CD4-positive, alpha-beta T cell treated with Interleukin-1 beta for 1 hour (primary cell): Measurements from ENCODE around the gene VPS13D.

Experiments
- DNase-seq, 2 donors: peaks; one replicate each; pipeline ENCODE4 v3.0.0-alpha.2; 2020 to 2022

VPS13D gene

GRCh38 chr1:12547586-12548225 lies 317.9 kb downstream of the VPS13D start:
- DNase-seq = no peak

- DNase-seq = no peak
Observed at GRCh38 chr1:12548279-12548972, 318.6 kb downstream of the VPS13D start.

GRCh38 chr1:12548973-12549459 lies 319.2 kb downstream of the VPS13D start:
- no peak for DNase-seq

DNA sequence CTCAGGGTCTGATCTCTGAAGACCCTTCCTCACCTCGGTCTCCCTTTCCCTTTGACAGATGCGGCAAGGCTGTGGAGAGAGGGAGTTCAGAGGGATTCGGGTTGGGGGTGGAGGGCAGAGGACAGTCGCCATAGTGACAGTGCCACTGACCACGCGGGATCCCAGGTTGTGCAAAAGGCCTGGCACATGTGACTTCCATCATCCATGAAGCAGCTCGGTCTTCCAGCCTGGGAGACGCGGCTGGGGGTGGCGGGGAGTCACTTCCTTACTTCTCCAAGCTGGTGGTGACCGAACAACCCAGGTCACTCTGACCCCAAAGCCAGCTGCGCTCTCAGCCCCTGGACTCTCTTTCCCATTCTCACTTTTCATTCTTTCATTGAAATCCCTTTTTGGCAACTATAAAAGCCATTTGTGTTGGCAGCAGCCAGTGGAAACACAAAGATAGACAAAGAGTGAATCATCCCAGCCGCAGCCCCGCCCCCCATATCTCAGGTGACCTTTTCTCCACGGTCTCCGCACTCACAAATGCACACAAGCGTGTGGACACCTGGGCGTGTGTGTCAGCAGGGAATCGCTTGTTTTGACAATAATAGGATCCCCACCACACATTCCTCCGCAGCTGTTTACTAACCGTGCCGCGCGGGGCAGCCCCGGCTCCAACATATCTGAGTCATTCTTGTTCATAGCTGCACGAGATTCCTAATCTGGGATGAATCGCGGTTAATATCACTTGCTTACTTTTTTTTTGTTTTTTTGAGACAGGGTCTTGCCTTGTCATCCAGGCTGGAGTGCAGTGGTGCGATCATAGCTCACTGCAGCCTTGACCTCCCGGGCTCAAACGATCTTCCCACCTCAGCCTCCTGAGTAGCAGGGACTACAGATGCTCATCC lies 319.9 kb downstream of the VPS13D start:
- no peak for DNase-seq

- DNase-seq = no peak
Observed at GRCh38 chr1:12551584-12551983, 321.8 kb downstream of the VPS13D start.

- no peak for DNase-seq
Observed at GRCh38 chr1:12552111-12552888, 322.5 kb downstream of the VPS13D start.

DNA sequence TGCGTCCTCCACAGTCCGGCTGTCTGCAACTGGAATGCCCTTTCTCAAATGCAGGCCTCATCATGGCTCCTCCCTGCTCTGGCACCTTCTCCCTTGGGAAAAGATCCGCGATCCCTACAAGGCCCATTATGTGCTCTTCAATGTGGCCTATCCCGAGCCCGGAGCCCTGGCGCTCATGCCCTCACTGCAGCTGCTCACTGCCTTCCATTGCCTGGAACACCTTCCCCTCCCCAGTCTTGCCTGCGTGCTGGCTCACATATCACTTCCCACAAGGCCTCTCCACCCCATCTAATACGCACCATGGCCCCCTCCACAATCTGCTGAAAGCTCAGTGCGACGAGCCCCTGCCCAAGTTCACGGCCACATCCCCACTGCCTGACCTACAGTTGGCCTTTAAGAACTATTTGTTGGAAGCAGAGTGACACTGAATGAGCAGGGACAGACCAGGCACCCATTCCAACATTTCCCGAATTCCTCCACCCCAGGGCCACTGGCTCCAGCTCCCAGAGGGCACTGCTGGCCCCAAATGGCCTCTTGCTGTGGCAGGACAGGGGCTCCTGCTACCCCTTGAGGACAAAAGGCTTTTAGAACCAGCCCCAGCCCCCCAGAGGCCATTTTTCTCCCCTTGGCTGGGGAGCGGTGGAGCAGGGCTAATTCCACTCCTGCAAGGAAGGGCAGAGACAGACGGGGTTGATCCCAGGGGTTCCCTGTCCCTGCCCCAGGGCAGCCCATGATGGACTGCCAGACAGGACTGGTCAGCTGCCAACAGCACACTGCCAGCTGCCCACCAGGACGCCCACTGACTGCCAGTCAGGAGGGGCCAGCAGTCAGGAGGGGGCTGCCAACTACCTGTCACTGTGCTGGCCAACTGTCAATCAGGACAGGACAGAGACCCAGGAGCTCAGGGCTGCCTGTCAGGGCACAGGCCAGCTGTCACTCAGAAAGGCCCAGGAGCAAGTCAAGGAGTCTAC lies 323.4 kb downstream of the VPS13D start:
- DNase-seq = no peak

DNA sequence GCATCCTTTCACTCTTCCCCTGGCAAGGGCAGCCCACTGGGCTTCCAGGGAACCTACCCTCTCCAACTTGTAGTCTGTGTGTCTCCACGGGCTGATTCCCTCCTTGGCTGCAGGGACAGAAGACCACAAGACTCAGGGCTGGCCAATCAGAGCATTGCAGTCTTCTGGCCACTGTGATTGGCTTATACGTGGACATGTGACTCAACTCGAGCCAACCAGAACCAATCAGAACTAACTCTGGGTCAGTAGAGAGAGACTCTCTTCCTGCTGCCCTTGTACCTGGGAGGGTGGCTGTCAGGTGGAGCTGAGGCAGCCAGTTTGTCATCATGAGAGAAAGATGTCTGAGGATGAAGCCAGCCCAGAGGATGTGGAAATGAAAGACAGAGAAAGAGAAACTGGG lies 324.1 kb downstream of the VPS13D start:
- no peak for DNase-seq

DNA sequence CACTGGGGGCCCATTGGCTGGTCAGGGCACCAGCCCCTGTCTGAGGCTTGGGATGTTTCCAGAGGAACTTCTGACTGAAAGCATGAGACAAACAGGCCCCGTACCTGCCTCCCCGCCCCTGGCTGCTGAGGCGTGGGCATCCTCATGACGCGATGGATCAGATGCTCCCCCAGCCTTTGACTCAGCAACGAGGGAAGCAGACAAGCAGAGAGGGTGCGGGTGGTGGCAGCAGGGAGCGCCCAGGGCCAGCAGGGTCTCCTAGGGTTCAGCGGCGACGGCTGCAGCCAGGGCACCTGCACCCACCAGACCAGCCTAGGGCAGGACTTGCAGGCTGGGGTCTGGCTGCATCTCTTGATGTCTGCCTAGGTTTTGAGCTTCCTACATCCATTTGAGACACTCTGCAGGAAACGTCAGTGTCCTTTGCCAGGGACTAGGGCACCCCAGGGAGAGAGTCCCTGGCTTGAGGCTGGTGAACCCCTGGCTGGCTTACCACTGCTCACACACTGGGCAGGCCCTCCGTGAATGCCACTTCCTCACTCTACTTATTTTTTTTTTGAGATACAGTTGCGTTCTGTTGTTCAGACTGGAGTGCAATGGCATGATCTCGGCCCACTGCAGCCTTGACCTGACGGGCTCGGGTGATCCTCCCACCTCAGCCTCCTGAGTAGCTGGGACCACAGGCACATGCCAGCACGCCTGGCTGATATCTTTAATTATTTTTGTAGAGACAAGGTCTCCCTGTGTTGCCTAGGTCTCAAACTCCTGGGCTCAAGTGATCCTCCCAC lies 324.9 kb downstream of the VPS13D start:
- DNase-seq = no peak

GRCh38 chr1:12555411-12556367 lies 325.9 kb downstream of the VPS13D start:
- DNase-seq = no peak

- no peak for DNase-seq
Observed at GRCh38 chr1:12556368-12556930, 326.6 kb downstream of the VPS13D start.

DNA sequence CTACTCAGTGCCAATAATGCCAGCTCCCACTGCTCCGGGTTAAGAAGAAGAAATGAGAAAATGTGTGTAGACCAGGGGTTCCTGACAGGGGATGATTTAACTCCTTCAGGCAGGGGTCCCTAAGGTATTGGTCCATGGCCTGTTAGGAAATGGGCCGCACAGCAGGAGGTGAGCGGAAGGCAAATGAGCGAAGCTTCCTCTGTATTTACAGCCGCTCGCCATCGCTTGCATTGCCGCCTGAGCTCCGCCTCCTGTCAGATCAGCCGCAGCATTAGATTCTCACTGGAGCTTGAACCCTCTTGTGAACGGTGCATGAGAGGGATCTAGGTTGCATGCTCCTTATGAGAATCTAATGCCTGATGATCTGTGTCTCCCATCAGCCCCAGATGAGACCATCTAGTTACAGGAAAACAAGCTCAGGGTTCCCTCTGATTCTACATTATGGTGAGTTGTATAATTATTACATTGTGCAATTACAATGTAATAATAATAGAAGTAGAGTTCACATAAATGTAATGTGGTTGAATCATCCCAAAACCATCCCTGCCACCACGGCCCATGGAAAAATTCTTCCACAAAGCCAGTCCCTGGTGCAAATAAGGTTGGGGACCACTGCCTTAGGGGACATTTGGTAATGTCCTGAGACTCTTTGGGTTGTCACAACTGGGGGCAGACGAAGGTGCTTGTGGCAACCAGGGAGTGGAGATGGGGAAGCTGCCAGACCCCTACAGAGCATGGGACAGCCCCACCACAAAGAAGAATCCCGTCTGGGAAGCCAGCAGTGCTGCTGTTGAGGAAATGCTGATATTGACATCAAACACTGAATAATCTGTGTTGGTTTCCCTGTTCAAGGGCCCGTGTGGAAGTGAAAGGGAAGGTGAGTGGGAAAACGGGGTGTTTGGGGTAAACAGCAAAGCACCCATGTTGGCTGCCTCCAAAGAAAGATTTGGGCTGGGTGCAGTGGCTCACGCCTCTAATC lies 327.4 kb downstream of the VPS13D start:
- no peak for DNase-seq

- DNase-seq = no peak
Observed at GRCh38 chr1:12561121-12561520, 331.3 kb downstream of the VPS13D start.
